ENCODE results near the gene CLASP1. TPM values are rescaled to one million over a fixed set of nuclear protein-coding genes. Genes with fewer than 3 reads are reported as not detected.

The CLASP1 gene
- total RNA-seq (2014; rRNA removed; shearing (Covaris generic)): 47.9 and 56.3 TPM in 2 replicates
- 11.6 and 16.6 TPM in 2 replicates for polyA plus RNA-seq (2016; fragmentation: Nextera tagmentation; extraction: Ambion mirVana)
- long read RNA-seq, partial matches to known transcripts: 1 of 3 reads
- long read RNA-seq, other reads (novel, unspliced or antisense): 2 of 3 reads

GRCh38 chr2:121649149-121649595, at the start of gene CLASP1:
Gene CLASP1 (minus strand): TSS chr2:121649462. CDS start chr2:121605895, 43,567 bp downstream.
- peak within 1 kb of the TSS; percentile 98 for H3K27ac ChIP-seq (ENCODE audit: low read depth)
- no peaks in the 10 kb centered on the region for H3F3A ChIP-seq (replicated peaks; ENCODE audit: low read depth)
- no peaks in the 10 kb centered on the region for H3K9me2 ChIP-seq (ENCODE audit: insufficient read depth)
- H3K27me3 ChIP-seq (ENCODE audit: insufficient read depth): no peaks in the 10 kb centered on the region
- H3K4me2 ChIP-seq: peak within 1 kb of the TSS; percentile 87
- peak; percentile 65 for ATAC-seq
- H3K79me2 ChIP-seq (replicated peaks; ENCODE audit: insufficient read depth): peaks cover 62% of the 10 kb centered on the region
- TF ChIP-seq JUNB (IDR thresholded peaks at IDR 0.05; ENCODE audit: unreplicated experiment) (no peak), EZH2 (IDR thresholded peaks at IDR 0.05; ENCODE audit: low read depth, unreplicated experiment) (no peak), STAT1 (IDR thresholded peaks at IDR 0.05; ENCODE audit: unreplicated experiment) (no peak), CREB1 (CRISPR knock-in tag; IDR thresholded peaks at IDR 0.05; ENCODE audit: low read depth) (no peak), NANOG (IDR thresholded peaks at IDR 0.05; ENCODE audit: borderline replicate concordance) (no peak), POLR2AphosphoS5 (IDR thresholded peaks at IDR 0.05; ENCODE audit: low read depth) (no peak), ZNF331 (CRISPR knock-in tag; IDR thresholded peaks at IDR 0.05; ENCODE audit: low read depth) (no peak), EZH2phosphoT487 (IDR thresholded peaks at IDR 0.05; ENCODE audit: unreplicated experiment) (no peak), ZNF114 (CRISPR knock-in tag; IDR thresholded peaks at IDR 0.05) (no peak)
- TF ChIP-seq, protein P1, sequence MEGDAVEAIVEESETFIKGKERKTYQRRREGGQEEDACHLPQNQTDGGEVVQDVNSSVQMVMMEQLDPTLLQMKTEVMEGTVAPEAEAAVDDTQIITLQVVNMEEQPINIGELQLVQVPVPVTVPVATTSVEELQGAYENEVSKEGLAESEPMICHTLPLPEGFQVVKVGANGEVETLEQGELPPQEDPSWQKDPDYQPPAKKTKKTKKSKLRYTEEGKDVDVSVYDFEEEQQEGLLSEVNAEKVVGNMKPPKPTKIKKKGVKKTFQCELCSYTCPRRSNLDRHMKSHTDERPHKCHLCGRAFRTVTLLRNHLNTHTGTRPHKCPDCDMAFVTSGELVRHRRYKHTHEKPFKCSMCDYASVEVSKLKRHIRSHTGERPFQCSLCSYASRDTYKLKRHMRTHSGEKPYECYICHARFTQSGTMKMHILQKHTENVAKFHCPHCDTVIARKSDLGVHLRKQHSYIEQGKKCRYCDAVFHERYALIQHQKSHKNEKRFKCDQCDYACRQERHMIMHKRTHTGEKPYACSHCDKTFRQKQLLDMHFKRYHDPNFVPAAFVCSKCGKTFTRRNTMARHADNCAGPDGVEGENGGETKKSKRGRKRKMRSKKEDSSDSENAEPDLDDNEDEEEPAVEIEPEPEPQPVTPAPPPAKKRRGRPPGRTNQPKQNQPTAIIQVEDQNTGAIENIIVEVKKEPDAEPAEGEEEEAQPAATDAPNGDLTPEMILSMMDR (conservative IDR thresholded peaks at IDR 0.05; ENCODE audit: low read depth in 2 of 2): no peak
- TF ChIP-seq, protein P2, sequence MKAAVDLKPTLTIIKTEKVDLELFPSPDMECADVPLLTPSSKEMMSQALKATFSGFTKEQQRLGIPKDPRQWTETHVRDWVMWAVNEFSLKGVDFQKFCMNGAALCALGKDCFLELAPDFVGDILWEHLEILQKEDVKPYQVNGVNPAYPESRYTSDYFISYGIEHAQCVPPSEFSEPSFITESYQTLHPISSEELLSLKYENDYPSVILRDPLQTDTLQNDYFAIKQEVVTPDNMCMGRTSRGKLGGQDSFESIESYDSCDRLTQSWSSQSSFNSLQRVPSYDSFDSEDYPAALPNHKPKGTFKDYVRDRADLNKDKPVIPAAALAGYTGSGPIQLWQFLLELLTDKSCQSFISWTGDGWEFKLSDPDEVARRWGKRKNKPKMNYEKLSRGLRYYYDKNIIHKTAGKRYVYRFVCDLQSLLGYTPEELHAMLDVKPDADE (IDR thresholded peaks at IDR 0.05): no peak
- TF ChIP-seq, protein P3, sequence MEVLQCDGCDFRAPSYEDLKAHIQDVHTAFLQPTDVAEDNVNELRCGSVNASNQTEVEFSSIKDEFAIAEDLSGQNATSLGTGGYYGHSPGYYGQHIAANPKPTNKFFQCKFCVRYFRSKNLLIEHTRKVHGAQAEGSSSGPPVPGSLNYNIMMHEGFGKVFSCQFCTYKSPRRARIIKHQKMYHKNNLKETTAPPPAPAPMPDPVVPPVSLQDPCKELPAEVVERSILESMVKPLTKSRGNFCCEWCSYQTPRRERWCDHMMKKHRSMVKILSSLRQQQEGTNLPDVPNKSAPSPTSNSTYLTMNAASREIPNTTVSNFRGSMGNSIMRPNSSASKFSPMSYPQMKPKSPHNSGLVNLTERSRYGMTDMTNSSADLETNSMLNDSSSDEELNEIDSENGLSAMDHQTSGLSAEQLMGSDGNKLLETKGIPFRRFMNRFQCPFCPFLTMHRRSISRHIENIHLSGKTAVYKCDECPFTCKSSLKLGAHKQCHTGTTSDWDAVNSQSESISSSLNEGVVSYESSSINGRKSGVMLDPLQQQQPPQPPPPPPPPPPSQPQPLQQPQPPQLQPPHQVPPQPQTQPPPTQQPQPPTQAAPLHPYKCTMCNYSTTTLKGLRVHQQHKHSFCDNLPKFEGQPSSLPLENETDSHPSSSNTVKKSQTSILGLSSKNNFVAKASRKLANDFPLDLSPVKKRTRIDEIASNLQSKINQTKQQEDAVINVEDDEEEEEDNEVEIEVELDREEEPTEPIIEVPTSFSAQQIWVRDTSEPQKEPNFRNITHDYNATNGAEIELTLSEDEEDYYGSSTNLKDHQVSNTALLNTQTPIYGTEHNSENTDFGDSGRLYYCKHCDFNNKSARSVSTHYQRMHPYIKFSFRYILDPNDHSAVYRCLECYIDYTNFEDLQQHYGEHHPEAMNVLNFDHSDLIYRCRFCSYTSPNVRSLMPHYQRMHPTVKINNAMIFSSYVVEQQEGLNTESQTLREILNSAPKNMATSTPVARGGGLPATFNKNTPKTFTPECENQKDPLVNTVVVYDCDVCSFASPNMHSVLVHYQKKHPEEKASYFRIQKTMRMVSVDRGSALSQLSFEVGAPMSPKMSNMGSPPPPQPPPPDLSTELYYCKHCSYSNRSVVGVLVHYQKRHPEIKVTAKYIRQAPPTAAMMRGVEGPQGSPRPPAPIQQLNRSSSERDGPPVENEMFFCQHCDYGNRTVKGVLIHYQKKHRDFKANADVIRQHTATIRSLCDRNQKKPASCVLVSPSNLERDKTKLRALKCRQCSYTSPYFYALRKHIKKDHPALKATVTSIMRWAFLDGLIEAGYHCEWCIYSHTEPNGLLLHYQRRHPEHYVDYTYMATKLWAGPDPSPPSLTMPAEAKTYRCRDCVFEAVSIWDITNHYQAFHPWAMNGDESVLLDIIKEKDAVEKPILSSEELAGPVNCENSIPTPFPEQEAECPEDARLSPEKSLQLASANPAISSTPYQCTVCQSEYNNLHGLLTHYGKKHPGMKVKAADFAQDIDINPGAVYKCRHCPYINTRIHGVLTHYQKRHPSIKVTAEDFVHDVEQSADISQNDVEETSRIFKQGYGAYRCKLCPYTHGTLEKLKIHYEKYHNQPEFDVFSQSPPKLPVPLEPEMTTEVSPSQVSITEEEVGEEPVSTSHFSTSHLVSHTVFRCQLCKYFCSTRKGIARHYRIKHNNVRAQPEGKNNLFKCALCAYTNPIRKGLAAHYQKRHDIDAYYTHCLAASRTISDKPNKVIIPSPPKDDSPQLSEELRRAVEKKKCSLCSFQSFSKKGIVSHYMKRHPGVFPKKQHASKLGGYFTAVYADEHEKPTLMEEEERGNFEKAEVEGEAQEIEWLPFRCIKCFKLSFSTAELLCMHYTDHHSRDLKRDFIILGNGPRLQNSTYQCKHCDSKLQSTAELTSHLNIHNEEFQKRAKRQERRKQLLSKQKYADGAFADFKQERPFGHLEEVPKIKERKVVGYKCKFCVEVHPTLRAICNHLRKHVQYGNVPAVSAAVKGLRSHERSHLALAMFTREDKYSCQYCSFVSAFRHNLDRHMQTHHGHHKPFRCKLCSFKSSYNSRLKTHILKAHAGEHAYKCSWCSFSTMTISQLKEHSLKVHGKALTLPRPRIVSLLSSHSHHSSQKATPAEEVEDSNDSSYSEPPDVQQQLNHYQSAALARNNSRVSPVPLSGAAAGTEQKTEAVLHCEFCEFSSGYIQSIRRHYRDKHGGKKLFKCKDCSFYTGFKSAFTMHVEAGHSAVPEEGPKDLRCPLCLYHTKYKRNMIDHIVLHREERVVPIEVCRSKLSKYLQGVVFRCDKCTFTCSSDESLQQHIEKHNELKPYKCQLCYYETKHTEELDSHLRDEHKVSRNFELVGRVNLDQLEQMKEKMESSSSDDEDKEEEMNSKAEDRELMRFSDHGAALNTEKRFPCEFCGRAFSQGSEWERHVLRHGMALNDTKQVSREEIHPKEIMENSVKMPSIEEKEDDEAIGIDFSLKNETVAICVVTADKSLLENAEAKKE (CRISPR knock-in tag; IDR thresholded peaks at IDR 0.05): no peak
- TF ChIP-seq, protein P4, sequence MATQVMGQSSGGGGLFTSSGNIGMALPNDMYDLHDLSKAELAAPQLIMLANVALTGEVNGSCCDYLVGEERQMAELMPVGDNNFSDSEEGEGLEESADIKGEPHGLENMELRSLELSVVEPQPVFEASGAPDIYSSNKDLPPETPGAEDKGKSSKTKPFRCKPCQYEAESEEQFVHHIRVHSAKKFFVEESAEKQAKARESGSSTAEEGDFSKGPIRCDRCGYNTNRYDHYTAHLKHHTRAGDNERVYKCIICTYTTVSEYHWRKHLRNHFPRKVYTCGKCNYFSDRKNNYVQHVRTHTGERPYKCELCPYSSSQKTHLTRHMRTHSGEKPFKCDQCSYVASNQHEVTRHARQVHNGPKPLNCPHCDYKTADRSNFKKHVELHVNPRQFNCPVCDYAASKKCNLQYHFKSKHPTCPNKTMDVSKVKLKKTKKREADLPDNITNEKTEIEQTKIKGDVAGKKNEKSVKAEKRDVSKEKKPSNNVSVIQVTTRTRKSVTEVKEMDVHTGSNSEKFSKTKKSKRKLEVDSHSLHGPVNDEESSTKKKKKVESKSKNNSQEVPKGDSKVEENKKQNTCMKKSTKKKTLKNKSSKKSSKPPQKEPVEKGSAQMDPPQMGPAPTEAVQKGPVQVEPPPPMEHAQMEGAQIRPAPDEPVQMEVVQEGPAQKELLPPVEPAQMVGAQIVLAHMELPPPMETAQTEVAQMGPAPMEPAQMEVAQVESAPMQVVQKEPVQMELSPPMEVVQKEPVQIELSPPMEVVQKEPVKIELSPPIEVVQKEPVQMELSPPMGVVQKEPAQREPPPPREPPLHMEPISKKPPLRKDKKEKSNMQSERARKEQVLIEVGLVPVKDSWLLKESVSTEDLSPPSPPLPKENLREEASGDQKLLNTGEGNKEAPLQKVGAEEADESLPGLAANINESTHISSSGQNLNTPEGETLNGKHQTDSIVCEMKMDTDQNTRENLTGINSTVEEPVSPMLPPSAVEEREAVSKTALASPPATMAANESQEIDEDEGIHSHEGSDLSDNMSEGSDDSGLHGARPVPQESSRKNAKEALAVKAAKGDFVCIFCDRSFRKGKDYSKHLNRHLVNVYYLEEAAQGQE (IDR thresholded peaks at IDR 0.05; ENCODE audit: unreplicated experiment): no peak
- H4K20me1 ChIP-seq (replicated peaks; ENCODE audit: insufficient read depth): peaks cover 14% of the 10 kb centered on the region; the same call in 1 of the 2 replicates
- DNase-seq (ENCODE audit: low spot score): peak; percentile 67
- H3K4me3 ChIP-seq: peak within 1 kb of the TSS; percentile 78
- no peaks in the 10 kb centered on the region for H3K36me3 ChIP-seq (ENCODE audit: insufficient read depth)
- H3K4me1 Mint-ChIP-seq: peaks cover 22% of the 10 kb centered on the region
- H2AFZ ChIP-seq: peak within 1 kb of the TSS; percentile 94
- no peaks in the 10 kb centered on the region for H3K9me3 Mint-ChIP-seq
- peak within 1 kb of the TSS; percentile 97 for H3K27ac Mint-ChIP-seq
- peaks cover 9% of the 10 kb centered on the region for H3K27me3 Mint-ChIP-seq (ENCODE audit: insufficient read depth, low read depth, poor library complexity)
- H3K4me3 Mint-ChIP-seq: peak within 1 kb of the TSS; percentile 90
- H3K36me3 Mint-ChIP-seq (ENCODE audit: low read depth): peaks cover 4% of the 10 kb centered on the region; the same call in 2 of the 3 replicates
- peaks cover 5% of the 10 kb centered on the region; the same call in 1 of the 2 replicates for H3K4me1 ChIP-seq (ENCODE audit: insufficient read depth)
